Measurements from ENCODE around the gene SLX9. TPM values are rescaled to one million over a fixed set of nuclear protein-coding genes. Genes with fewer than 3 reads are reported as not detected.

SLX9 gene
- total RNA-seq, 1 experiment from 2014 or later = 26.8 TPM

DNA sequence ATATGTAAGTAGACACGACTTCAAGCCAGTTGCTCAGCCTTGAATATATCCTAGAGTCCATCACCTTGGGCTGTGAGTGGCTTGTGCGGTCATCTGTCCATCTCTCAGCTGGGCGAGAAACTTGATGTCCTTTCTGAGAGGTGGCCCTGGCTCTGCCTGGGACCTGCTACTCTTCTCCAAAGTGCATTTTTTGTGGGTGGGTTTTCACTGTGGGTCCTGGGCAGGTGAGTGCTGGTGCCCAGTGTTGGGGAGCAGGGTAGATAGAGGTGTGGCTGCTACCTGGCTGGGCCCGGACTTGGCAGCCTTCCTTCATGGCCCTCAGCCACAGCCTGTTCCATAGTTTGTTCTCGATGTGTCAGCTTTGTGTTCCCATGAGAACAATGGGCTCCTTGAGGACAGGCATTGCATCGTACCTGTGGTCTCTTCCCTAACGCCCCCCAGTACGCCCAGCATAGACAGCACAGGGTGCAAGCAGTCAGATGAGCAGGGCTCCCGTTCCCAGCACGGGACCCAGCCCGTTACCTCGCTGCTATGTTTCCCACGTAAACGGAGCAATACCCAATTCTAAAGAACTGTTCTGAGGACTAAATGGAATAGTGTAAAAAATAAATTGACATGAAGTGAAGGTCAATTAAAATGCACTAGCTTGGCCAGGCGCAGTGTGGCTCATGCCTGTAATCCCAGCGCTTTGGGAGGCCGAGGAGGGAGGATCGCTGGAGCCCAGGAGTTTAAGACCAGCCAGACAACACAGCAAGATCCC is 877 bp upstream of the SLX9 start:
- Histone ChIP-seq H3K4me1 (peaks cover 10% of the 10 kb centered on the region; the same call in 1 of the 2 replicates), H3K9me3 (replicated peaks) (no peaks in the 10 kb centered on the region), H3K27ac (peak overlapping the region; percentile 54), H3K27me3 (no peaks in the 10 kb centered on the region), H3K36me3 (peaks cover 5% of the 10 kb centered on the region; the same call in 1 of the 2 replicates), H3K4me3 (peak overlapping the region; percentile 67)
- DNase-seq = no peak

GRCh38 chr21:44940116-44940631 is 345 bp downstream of the SLX9 start:
- Histone ChIP-seq H3K36me3 (peaks cover 9% of the 10 kb centered on the region; the same call in 1 of the 2 replicates), H3K27me3 (no peaks in the 10 kb centered on the region), H3K4me3 (peak overlapping the region; percentile 67), H3K4me1 (peaks cover 10% of the 10 kb centered on the region; the same call in 1 of the 2 replicates), H3K9me3 (replicated peaks) (no peaks in the 10 kb centered on the region), H3K27ac (peak overlapping the region; percentile 21; the same call in 1 of the 2 replicates)
- DNase-seq = peak in 1 of 2 experiments; percentile 39

DNA sequence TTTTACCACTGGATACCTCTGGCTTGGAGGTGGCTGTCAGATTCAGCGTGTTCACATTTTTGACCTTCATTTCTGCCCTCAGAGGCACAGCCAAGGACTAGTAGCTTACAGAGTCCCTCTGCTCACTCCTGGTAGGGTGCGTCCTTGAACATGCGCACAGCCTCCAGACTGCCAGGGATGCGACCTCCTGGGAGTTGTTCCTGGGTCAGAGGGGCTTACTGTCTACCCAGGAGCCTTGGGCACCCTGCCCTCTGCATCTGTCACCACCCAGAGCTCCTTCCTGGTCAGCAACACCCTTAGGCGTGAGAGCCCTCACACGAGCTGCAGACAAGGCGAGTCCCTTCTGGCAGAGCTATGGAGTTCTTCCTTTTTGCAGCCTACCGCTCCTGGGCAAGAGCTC is 1.7 kb downstream of the SLX9 start:
- Histone ChIP-seq H3K36me3 (peaks cover 16% of the 10 kb centered on the region; the same call in 1 of the 2 replicates), H3K9me3 (replicated peaks) (no peaks in the 10 kb centered on the region), H3K27ac (no peak overlapping the region), H3K27me3 (no peaks in the 10 kb centered on the region), H3K4me1 (peaks cover 10% of the 10 kb centered on the region; the same call in 1 of the 2 replicates), H3K4me3 (no peak overlapping the region)
- no peak for DNase-seq

- H3K27ac ChIP-seq = no peak overlapping the region
Observed at GRCh38 chr21:44942566-44942965, 2.7 kb downstream of the SLX9 start.

GRCh38 chr21:44943005-44943685 is 3.3 kb downstream of the SLX9 start:
- DNase-seq = no peak
- Histone ChIP-seq H3K9me3 (replicated peaks) (no peaks in the 10 kb centered on the region), H3K27me3 (no peaks in the 10 kb centered on the region), H3K27ac (no peak overlapping the region), H3K36me3 (peaks cover 16% of the 10 kb centered on the region; the same call in 1 of the 2 replicates), H3K4me1 (peaks cover 10% of the 10 kb centered on the region; the same call in 1 of the 2 replicates), H3K4me3 (no peak overlapping the region)

More at GRCh38 chr21:44942566-44942965, 2.7 kb downstream of the SLX9 start:
- H3K4me3 ChIP-seq = no peak overlapping the region
- H3K27me3 ChIP-seq = no peaks in the 10 kb centered on the region
- peaks cover 16% of the 10 kb centered on the region; the same call in 1 of the 2 replicates for H3K36me3 ChIP-seq
- peaks cover 10% of the 10 kb centered on the region; the same call in 1 of the 2 replicates for H3K4me1 ChIP-seq
- DNase-seq = no peak
- no peaks in the 10 kb centered on the region for H3K9me3 ChIP-seq (replicated peaks)

DNA sequence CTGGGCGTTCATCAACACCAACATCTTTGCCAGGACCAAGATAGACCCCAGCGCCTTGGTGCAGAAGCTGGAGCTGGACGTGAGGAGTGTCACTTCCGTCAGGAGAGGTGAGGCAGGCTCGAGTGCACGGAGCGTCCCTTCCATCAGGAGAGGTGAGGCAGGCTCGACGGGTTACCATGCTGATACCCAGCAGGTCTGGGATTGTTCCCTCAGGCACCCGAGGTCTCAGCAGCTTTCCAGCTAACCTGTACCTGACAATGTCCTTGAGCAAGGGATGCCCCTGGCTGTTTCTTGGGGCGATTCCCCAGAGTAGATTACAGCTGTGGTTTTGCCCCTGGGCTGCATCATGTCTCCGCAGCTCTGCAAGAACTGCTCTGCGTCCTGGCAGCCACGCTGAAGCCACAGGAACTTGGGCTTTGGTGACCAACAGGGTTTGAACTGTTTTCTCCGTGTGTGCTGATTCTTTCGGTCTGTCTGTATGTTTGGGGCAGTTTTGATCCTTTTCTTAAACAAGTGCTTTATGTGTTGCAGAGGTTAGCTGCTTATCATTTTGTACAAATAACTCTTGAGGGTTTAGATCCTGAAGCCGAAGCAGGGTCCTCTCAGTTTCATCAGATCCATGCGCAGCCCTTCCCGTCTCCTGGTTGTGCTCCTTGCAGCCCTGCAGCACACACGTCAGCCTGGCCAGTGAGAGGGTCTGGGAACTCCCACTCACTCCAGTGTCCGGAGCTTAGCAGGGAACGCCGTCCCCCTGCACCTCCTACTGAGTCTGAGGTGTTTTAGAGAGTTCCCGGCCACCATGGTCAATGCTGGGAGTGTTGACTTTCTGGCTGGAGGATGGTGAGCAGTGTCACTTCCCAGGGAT is 4.1 kb downstream of the SLX9 start:
- Histone ChIP-seq H3K4me3 (no peak overlapping the region), H3K4me1 (peaks cover 6% of the 10 kb centered on the region; the same call in 1 of the 2 replicates), H3K9me3 (replicated peaks) (no peaks in the 10 kb centered on the region), H3K36me3 (peaks cover 16% of the 10 kb centered on the region; the same call in 1 of the 2 replicates), H3K27ac (no peak overlapping the region), H3K27me3 (no peaks in the 10 kb centered on the region)
- no peak for DNase-seq

DNA sequence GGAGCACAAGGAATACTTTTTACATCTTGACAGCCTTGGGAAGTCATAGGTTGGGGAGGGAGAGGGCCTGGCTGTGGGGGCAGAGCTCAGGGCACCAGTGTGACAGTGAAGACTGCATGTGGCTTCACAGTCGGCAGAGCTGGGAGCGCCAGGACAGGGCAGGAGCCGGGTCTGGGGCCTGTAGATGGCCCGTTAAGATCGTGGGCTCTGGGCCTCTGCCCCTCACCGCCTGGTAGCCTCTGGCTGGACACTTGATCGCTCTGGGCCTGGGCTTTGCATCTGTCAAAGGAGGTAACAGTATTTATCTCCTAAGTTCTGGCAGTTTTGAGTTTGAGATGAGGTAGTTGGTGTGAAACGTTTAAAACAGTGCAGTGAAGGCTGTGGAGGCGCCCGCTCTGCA is 4.8 kb downstream of the SLX9 start:
- no peak for DNase-seq
- H3K36me3 ChIP-seq = peaks cover 20% of the 10 kb centered on the region
- H3K27ac ChIP-seq = no peak overlapping the region
- no peaks in the 10 kb centered on the region for H3K27me3 ChIP-seq
- H3K4me1 ChIP-seq = peaks cover 3% of the 10 kb centered on the region; the same call in 1 of the 2 replicates
- H3K9me3 ChIP-seq (replicated peaks) = no peaks in the 10 kb centered on the region
- no peak overlapping the region for H3K4me3 ChIP-seq

DNA sequence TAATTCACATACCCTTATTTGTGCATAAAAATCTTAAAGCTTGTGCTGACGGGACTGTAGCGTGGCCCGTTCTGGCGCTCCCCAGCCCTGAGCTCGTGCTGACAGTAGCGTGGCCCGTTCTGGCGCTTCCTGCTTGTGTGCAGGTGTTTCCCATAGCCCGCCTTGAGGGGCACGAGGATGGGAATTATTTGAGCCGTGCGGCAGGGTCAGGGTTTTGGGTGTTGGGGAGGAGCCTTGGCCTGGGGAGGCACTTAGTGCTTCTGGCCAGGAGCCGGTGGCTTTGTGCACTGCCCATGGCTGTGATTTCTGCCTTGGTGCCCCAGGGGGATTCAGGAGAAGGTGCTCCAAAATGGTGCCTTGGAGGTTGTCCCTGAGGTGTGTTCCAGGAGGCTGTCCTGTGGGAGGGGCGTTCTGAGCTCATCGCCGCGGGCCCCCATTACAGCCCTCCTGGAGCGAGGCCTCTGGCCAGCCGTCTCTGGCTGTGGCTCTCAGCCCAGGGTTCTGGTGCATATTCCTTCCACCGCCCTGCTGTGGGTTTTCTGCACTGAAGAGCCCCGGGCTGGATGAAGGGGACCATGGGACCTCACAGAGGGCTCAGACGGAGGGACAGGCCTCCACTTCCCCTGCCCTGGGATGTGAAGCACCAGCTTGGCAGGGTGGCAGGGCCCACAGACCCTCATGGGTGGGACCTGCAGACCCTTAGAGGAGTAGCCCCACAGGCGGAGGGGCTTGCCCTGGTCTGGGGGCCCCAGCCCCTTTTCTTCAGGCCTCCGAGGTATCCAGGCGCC is 6.6 kb downstream of the SLX9 start:
- Histone ChIP-seq H3K36me3 (peaks cover 29% of the 10 kb centered on the region), H3K9me3 (replicated peaks) (no peaks in the 10 kb centered on the region), H3K27ac (no peak overlapping the region), H3K4me1 (no peaks in the 10 kb centered on the region), H3K4me3 (no peak overlapping the region), H3K27me3 (no peaks in the 10 kb centered on the region)
- no peak for DNase-seq

- H3K36me3 ChIP-seq = peaks cover 30% of the 10 kb centered on the region
- no peaks in the 10 kb centered on the region for H3K4me1 ChIP-seq
- H3K27ac ChIP-seq = no peak overlapping the region
- DNase-seq = no peak
- no peaks in the 10 kb centered on the region for H3K9me3 ChIP-seq (replicated peaks)
- H3K4me3 ChIP-seq = no peak overlapping the region
- no peaks in the 10 kb centered on the region for H3K27me3 ChIP-seq
Observed at GRCh38 chr21:44947111-44947929, 7.5 kb downstream of the SLX9 start.

GRCh38 chr21:44947930-44948331 is 8.1 kb downstream of the SLX9 start:
- Histone ChIP-seq H3K9me3 (replicated peaks) (no peaks in the 10 kb centered on the region), H3K27ac (no peak overlapping the region), H3K4me3 (no peak overlapping the region), H3K27me3 (no peaks in the 10 kb centered on the region), H3K4me1 (no peaks in the 10 kb centered on the region), H3K36me3 (peaks cover 30% of the 10 kb centered on the region)
- DNase-seq = no peak

DNA sequence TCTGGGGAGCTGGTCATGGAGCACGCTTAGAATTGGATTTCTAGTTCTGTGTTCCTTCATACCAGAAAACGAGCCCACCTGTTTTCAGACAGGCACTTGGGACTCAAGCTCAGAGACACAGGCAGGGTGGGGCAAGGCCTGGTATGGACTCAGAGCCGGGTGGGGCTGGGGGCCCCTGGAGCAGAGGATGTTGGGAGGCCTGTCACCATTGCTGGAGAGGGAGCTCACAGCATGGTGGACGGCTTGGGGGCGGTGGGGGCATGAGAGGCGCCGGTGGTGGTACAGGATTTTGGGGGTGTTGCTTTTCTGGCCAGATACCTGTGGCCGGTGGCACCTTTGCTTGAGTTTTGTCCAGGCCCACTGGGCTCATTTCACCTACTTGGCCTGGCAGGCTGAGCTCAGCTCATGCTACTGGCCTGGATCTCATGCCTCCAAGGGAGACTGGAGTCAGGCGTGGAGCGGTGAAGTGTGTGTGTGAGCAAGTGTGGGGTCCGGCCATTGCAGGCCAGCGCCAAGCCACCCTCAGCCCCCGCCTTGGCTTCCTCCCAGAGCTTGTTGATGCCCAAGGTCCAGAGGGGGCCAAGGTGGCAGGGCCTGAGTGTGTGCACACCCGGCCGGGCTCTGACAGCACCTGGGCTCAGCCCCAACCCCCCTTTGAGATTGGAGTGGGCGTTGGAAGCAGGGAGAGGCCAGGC is 8.7 kb downstream of the SLX9 start:
- H3K9me3 ChIP-seq (replicated peaks) = no peaks in the 10 kb centered on the region
- no peak overlapping the region for H3K4me3 ChIP-seq
- no peaks in the 10 kb centered on the region for H3K4me1 ChIP-seq
- no peak for DNase-seq
- no peak overlapping the region for H3K27ac ChIP-seq
- H3K36me3 ChIP-seq = peaks cover 28% of the 10 kb centered on the region
- no peaks in the 10 kb centered on the region for H3K27me3 ChIP-seq

DNA sequence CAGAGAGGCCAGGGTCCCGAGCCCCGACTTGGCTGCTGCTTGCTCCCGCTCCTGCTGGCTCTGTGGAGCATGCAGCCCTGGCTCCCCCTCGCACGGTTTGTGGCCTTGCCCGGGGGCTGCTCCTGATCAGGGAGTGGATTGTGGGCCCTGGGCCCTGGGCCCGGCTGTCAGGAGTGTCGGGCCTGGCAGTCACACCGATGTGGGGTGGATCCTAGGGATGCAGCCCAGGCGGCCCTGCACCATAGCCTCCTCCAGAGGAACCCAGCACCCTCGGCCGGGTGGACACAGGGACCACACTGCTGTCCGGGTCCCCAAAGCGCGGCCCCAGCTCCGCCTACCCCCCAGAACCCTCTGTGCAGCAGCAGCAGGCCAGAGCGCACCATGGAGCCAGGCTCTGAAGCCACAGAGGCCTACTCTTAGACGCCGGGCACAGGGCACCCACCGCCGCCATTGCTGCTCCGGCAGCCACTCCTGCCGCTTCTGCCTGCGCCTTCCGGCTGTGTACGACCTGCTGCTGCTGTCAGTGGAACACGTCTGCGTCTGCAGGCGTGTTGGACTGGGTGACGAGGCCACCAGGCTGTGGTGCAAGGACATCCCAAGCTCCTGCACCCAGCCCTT is 9.4 kb downstream of the SLX9 start:
- Histone ChIP-seq H3K27me3 (no peaks in the 10 kb centered on the region), H3K36me3 (peaks cover 23% of the 10 kb centered on the region), H3K9me3 (replicated peaks) (no peaks in the 10 kb centered on the region), H3K4me1 (no peaks in the 10 kb centered on the region), H3K27ac (no peak overlapping the region), H3K4me3 (no peak overlapping the region)
- DNase-seq = no peak

All from SJCRH30 (cell line).